IPS-NIHi7 (cell line): ENCODE data around the gene HS6ST3.

Source experiments
- DNase-seq: peaks from one replicate; pipeline ENCODE4 v3.0.0; 2012; ENCODE audit warnings: mixed read lengths; ENCODE audit errors: extremely low spot score

HS6ST3 gene

GRCh38 chr13:96533408-96533807 lies 443.5 kb downstream of the HS6ST3 start:
- no peak for DNase-seq

GRCh38 chr13:96539791-96540190 lies 449.9 kb downstream of the HS6ST3 start:
- no peak for DNase-seq

GRCh38 chr13:96540670-96541069 lies 450.8 kb downstream of the HS6ST3 start:
- no peak for DNase-seq

- no peak for DNase-seq
Measured at GRCh38 chr13:96542986-96543385, 453.1 kb downstream of the HS6ST3 start.

GRCh38 chr13:96544957-96545356 lies 455.1 kb downstream of the HS6ST3 start:
- DNase-seq: no peak

- no peak for DNase-seq
Measured at GRCh38 chr13:96546463-96546862, 456.6 kb downstream of the HS6ST3 start.

GRCh38 chr13:96551546-96551945 lies 461.6 kb downstream of the HS6ST3 start:
- no peak for DNase-seq

GRCh38 chr13:96552559-96552958 lies 462.7 kb downstream of the HS6ST3 start:
- DNase-seq: no peak

- DNase-seq: no peak
Measured at GRCh38 chr13:96553796-96554195, 463.9 kb downstream of the HS6ST3 start.

GRCh38 chr13:96573563-96573962 lies 483.7 kb downstream of the HS6ST3 start:
- DNase-seq: no peak

- no peak for DNase-seq
Measured at GRCh38 chr13:96575423-96576320, 485.8 kb downstream of the HS6ST3 start.

- DNase-seq: no peak
Measured at GRCh38 chr13:96581741-96582140, 491.8 kb downstream of the HS6ST3 start.

- no peak for DNase-seq
Measured at GRCh38 chr13:96615252-96615651, 525.3 kb downstream of the HS6ST3 start.

- DNase-seq: no peak
Measured at GRCh38 chr13:96617528-96617927, 527.6 kb downstream of the HS6ST3 start.

- DNase-seq: no peak
Measured at GRCh38 chr13:96621634-96622183, 531.8 kb downstream of the HS6ST3 start.

- DNase-seq: no peak
Measured at GRCh38 chr13:96629331-96629730, 539.4 kb downstream of the HS6ST3 start.

GRCh38 chr13:96632536-96633320 lies 542.8 kb downstream of the HS6ST3 start:
- no peak for DNase-seq

GRCh38 chr13:96636001-96636709 lies 546.2 kb downstream of the HS6ST3 start:
- DNase-seq: no peak

- DNase-seq: no peak
Measured at GRCh38 chr13:96637039-96637438, 547.1 kb downstream of the HS6ST3 start.

- no peak for DNase-seq
Measured at GRCh38 chr13:96646101-96646500, 556.2 kb downstream of the HS6ST3 start.

GRCh38 chr13:96646515-96647211 lies 556.8 kb downstream of the HS6ST3 start:
- DNase-seq: no peak
